ENCODE measurements around the gene MBNL1. TPM values are rescaled to one million over a fixed set of nuclear protein-coding genes. Genes with fewer than 3 reads are reported as not detected.

Gene MBNL1
- total RNA-seq, 1 donor from 2014 or later: 311 TPM

- no peak for DNase-seq (ENCODE audit: extremely low spot score in 2 of 2)
- no peak for TF ChIP-seq POLR2AphosphoS5 (IDR thresholded peaks at IDR 0.05; ENCODE audit: insufficient read depth in 1 of 2, low read depth in 1 of 2)
- TF ChIP-seq CTCF (IDR thresholded peaks at IDR 0.05): no peak
- no peak for TF ChIP-seq POLR2A (IDR thresholded peaks at IDR 0.05)
- no peaks in the 10 kb centered on the region for H3K9me3 ChIP-seq
- H3K4me1 ChIP-seq: peaks cover 10% of the 10 kb centered on the region
- peak overlapping the region; percentile 70 for H3K27ac ChIP-seq
- no peak overlapping the region for H3K4me3 ChIP-seq
- no peaks in the 10 kb centered on the region for H3K36me3 ChIP-seq
- no peaks in the 10 kb centered on the region for H3K27me3 ChIP-seq
- intact Hi-C loops (cut with DNase I): no loop called here
Measured at GRCh38 chr3:152496286-152496685, 227.6 kb downstream of the MBNL1 start.

- Histone ChIP-seq H3K27me3 (no peaks in the 10 kb centered on the region), H3K4me1 (peaks cover 10% of the 10 kb centered on the region), H3K36me3 (no peaks in the 10 kb centered on the region), H3K27ac (peak overlapping the region; percentile 70), H3K4me3 (no peak overlapping the region), H3K9me3 (no peaks in the 10 kb centered on the region)
- intact Hi-C loops (cut with DNase I): no loop called here
- TF ChIP-seq CTCF (IDR thresholded peaks at IDR 0.05): no peak
- no peak for TF ChIP-seq POLR2A (IDR thresholded peaks at IDR 0.05)
- no peak for TF ChIP-seq POLR2AphosphoS5 (IDR thresholded peaks at IDR 0.05; ENCODE audit: insufficient read depth in 1 of 2, low read depth in 1 of 2)
- DNase-seq (ENCODE audit: extremely low spot score in 2 of 2): no peak
Measured at GRCh38 chr3:152496716-152497115, 228.0 kb downstream of the MBNL1 start.

- no peaks in the 10 kb centered on the region for H3K36me3 ChIP-seq
- H3K27me3 ChIP-seq: no peaks in the 10 kb centered on the region
- no peaks in the 10 kb centered on the region for H3K9me3 ChIP-seq
- TF ChIP-seq POLR2AphosphoS5 (IDR thresholded peaks at IDR 0.05; ENCODE audit: insufficient read depth in 1 of 2, low read depth in 1 of 2): peak; percentile 20 to 66
- TF ChIP-seq CTCF (IDR thresholded peaks at IDR 0.05): no peak
- intact Hi-C loops (cut with DNase I): no loop called here
- H3K4me3 ChIP-seq: no peak overlapping the region
- peak overlapping the region; percentile 70 for H3K27ac ChIP-seq
- DNase-seq (ENCODE audit: extremely low spot score in 2 of 2): no peak
- peaks cover 10% of the 10 kb centered on the region for H3K4me1 ChIP-seq
Measured at GRCh38 chr3:152497457-152497856, 228.7 kb downstream of the MBNL1 start.

GRCh38 chr3:152497890-152498289, 229.2 kb downstream of the MBNL1 start:
- TF ChIP-seq POLR2A (IDR thresholded peaks at IDR 0.05) (no peak), POLR2AphosphoS5 (IDR thresholded peaks at IDR 0.05; ENCODE audit: insufficient read depth in 1 of 2, low read depth in 1 of 2) (no peak), CTCF (IDR thresholded peaks at IDR 0.05) (no peak)
- no peak for DNase-seq (ENCODE audit: extremely low spot score in 2 of 2)
- H3K27me3 ChIP-seq: no peaks in the 10 kb centered on the region
- peaks cover 10% of the 10 kb centered on the region for H3K4me1 ChIP-seq
- H3K27ac ChIP-seq: peak overlapping the region; percentile 70
- no peaks in the 10 kb centered on the region for H3K36me3 ChIP-seq
- no peaks in the 10 kb centered on the region for H3K9me3 ChIP-seq
- intact Hi-C loops (cut with DNase I): no loop called here
- H3K4me3 ChIP-seq: no peak overlapping the region

- H3K4me1 ChIP-seq: peaks cover 10% of the 10 kb centered on the region
- no peak for TF ChIP-seq POLR2AphosphoS5 (IDR thresholded peaks at IDR 0.05; ENCODE audit: insufficient read depth in 1 of 2, low read depth in 1 of 2)
- intact Hi-C loops (cut with DNase I): no loop called here
- DNase-seq (ENCODE audit: extremely low spot score in 2 of 2): no peak
- H3K4me3 ChIP-seq: no peak overlapping the region
- no peak overlapping the region for H3K27ac ChIP-seq
- no peaks in the 10 kb centered on the region for H3K9me3 ChIP-seq
- H3K36me3 ChIP-seq: no peaks in the 10 kb centered on the region
- no peaks in the 10 kb centered on the region for H3K27me3 ChIP-seq
Measured at GRCh38 chr3:152499791-152500385, 231.2 kb downstream of the MBNL1 start.

Measured in vagina (tissue), 2 donors.